ENCODE results near the gene MKKS.

GRCh38 chr20:10476319-10476724 is 42.3 kb upstream of the MKKS start:
- TF ChIP-seq CREB1 (CRISPR knock-in tag; IDR thresholded peaks at IDR 0.05) (no peak), CTCF (IDR thresholded peaks at IDR 0.05) (no peak), FOXJ3 (CRISPR knock-in tag; IDR thresholded peaks at IDR 0.05; ENCODE audit: borderline replicate concordance) (no peak), ESRRA (CRISPR knock-in tag; IDR thresholded peaks at IDR 0.05; ENCODE audit: borderline replicate concordance) (no peak), ZNF138 (CRISPR knock-in tag; conservative IDR thresholded peaks at IDR 0.05) (no peak), NR1H2 (CRISPR knock-in tag; IDR thresholded peaks at IDR 0.05) (no peak)
- TF ChIP-seq, protein P1, sequence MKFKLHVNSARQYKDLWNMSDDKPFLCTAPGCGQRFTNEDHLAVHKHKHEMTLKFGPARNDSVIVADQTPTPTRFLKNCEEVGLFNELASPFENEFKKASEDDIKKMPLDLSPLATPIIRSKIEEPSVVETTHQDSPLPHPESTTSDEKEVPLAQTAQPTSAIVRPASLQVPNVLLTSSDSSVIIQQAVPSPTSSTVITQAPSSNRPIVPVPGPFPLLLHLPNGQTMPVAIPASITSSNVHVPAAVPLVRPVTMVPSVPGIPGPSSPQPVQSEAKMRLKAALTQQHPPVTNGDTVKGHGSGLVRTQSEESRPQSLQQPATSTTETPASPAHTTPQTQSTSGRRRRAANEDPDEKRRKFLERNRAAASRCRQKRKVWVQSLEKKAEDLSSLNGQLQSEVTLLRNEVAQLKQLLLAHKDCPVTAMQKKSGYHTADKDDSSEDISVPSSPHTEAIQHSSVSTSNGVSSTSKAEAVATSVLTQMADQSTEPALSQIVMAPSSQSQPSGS (CRISPR knock-in tag; IDR thresholded peaks at IDR 0.05; ENCODE audit: borderline replicate concordance, low read depth), result no peak
- TF ChIP-seq, protein P2, sequence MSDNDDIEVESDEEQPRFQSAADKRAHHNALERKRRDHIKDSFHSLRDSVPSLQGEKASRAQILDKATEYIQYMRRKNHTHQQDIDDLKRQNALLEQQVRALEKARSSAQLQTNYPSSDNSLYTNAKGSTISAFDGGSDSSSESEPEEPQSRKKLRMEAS (CRISPR knock-in tag; IDR thresholded peaks at IDR 0.05), result no peak
- TF ChIP-seq, protein P3, sequence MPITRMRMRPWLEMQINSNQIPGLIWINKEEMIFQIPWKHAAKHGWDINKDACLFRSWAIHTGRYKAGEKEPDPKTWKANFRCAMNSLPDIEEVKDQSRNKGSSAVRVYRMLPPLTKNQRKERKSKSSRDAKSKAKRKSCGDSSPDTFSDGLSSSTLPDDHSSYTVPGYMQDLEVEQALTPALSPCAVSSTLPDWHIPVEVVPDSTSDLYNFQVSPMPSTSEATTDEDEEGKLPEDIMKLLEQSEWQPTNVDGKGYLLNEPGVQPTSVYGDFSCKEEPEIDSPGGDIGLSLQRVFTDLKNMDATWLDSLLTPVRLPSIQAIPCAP (CRISPR knock-in tag; IDR thresholded peaks at IDR 0.05), result no peak

Measured in WTC11 (cell line).